ENCODE results near the gene ADORA1. TPM values are rescaled to one million over a fixed set of nuclear protein-coding genes. Genes with fewer than 3 reads are reported as not detected.

ADORA1 gene
- total and polyA plus RNA-seq, 2 donors = 0.28 to 0.64 TPM

GRCh38 chr1:203158960-203159665 is 31.6 kb downstream of the ADORA1 start:
- no peaks in the 10 kb centered on the region for H3K9me3 ChIP-seq (ENCODE audit: control insufficient read depth in 2 of 2, insufficient read depth in 1 of 2, low read length in 1 of 2)
- DNase-seq (ENCODE audit: low read depth in 6 of 9, low spot score in 9 of 9) = no peak
- H3K4me3 ChIP-seq (ENCODE audit: low read length in 2 of 2) = no peak overlapping the region
- H3K4me1 ChIP-seq (ENCODE audit: control insufficient read depth in 2 of 2, insufficient read depth in 2 of 2, low read length in 2 of 2) = no peaks in the 10 kb centered on the region
- peaks cover 0 to 20% of the 10 kb centered on the region in 2 donors for H3K27me3 ChIP-seq (ENCODE audit: control insufficient read depth in 2 of 2, insufficient read depth in 1 of 2, low read length in 1 of 2)
- H3K36me3 ChIP-seq (ENCODE audit: control insufficient read depth in 2 of 2, insufficient read depth in 2 of 2, low read length in 1 of 2) = no peaks in the 10 kb centered on the region
- WGBS = 93% methylated on average over 9 of the region's 9 CpGs
- H3K27ac ChIP-seq (ENCODE audit: low read depth in 1 of 2, low read length in 1 of 2) = no peak overlapping the region

DNA sequence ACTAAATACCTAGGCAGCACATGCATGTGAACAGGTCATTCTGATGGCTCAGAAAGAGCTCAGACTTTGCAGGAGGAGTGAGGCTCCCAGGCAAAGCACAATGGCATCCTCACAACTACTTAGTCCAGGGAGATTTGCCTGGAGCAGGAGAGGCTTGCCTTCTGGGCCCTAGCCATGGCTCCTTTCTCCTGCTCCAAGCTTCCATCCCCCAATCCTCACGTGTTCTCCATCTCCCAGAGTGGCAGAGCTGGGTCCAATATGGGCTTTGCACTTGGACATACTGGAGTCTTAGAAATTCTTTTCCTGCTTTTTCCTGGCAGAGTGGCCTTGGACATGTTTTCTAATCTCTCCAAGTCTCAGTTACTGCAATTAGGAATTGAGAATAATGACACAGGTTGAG is 32.3 kb downstream of the ADORA1 start:
- H3K4me3 ChIP-seq (ENCODE audit: low read length in 2 of 2) = no peak overlapping the region
- WGBS = 90% methylated on average over 1 of the region's 1 CpG
- H3K36me3 ChIP-seq (ENCODE audit: control insufficient read depth in 2 of 2, insufficient read depth in 2 of 2, low read length in 1 of 2) = no peaks in the 10 kb centered on the region

DNA sequence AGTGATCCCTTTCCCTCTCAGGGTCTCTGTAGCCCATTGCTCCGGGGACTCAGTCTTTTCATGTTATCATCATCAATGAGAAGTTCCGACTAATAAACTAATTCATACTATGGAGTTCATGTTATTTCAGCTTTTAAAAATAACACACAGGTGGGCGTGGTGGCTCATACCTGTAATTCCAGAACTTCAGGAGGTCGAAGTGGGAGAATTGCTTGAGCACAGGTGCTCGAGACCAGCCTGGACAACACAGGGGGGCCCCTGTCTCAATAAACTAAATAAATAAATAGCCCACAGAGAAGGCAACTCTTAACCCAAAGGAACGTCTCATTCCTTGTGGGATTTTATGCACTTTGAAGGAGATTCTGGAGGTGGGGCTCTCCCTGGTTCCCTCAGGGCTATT is 33.6 kb downstream of the ADORA1 start:
- H3K4me1 ChIP-seq (ENCODE audit: control insufficient read depth in 2 of 2, insufficient read depth in 2 of 2, low read length in 2 of 2) = no peaks in the 10 kb centered on the region
- no peak overlapping the region for H3K27ac ChIP-seq (ENCODE audit: low read depth in 1 of 2, low read length in 1 of 2)
- 90% methylated on average over 6 of the region's 6 CpGs for WGBS
- H3K9me3 ChIP-seq (ENCODE audit: control insufficient read depth in 2 of 2, insufficient read depth in 1 of 2, low read length in 1 of 2) = no peaks in the 10 kb centered on the region
- no peak overlapping the region for H3K4me3 ChIP-seq (ENCODE audit: low read length in 2 of 2)
- no peaks in the 10 kb centered on the region for H3K36me3 ChIP-seq (ENCODE audit: control insufficient read depth in 2 of 2, insufficient read depth in 2 of 2, low read length in 1 of 2)
- DNase-seq (ENCODE audit: low read depth in 6 of 9, low spot score in 9 of 9) = no peak
- peaks cover 0 to 13% of the 10 kb centered on the region in 2 donors for H3K27me3 ChIP-seq (ENCODE audit: control insufficient read depth in 2 of 2, insufficient read depth in 1 of 2, low read length in 1 of 2)

More for the DNA sequence above, 32.3 kb downstream of the ADORA1 start:
- H3K9me3 ChIP-seq (ENCODE audit: control insufficient read depth in 2 of 2, insufficient read depth in 1 of 2, low read length in 1 of 2) = no peaks in the 10 kb centered on the region
- no peak for DNase-seq (ENCODE audit: low read depth in 6 of 9, low spot score in 9 of 9)
- no peaks in the 10 kb centered on the region for H3K4me1 ChIP-seq (ENCODE audit: control insufficient read depth in 2 of 2, insufficient read depth in 2 of 2, low read length in 2 of 2)
- peaks cover 0 to 16% of the 10 kb centered on the region in 2 donors for H3K27me3 ChIP-seq (ENCODE audit: control insufficient read depth in 2 of 2, insufficient read depth in 1 of 2, low read length in 1 of 2)
- no peak overlapping the region for H3K27ac ChIP-seq (ENCODE audit: low read depth in 1 of 2, low read length in 1 of 2)

DNA sequence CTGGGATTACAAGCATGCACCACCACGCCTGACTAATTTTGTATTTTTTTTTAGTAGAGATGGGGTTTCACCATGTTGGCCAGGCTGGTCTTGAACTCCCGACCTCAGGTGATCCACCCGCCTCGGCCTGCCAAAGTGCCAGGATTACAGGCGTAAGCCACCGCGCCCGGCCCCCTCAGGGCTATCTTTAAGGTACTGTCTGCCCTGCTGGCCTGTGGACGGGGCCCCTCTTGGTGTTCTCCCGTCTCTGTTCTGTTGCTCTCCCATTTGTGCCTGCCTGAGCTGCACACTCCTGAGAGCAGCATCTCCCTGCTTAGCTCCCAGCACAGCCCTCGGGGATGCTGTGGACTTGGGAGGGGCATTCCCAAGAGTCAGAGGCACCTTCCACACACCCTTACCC is 34.2 kb downstream of the ADORA1 start:
- 94% methylated on average over 11 of the region's 11 CpGs for WGBS
- Histone ChIP-seq H3K4me1 (ENCODE audit: control insufficient read depth in 2 of 2, insufficient read depth in 2 of 2, low read length in 2 of 2) (no peaks in the 10 kb centered on the region), H3K36me3 (ENCODE audit: control insufficient read depth in 2 of 2, insufficient read depth in 2 of 2, low read length in 1 of 2) (no peaks in the 10 kb centered on the region), H3K9me3 (ENCODE audit: control insufficient read depth in 2 of 2, insufficient read depth in 1 of 2, low read length in 1 of 2) (no peaks in the 10 kb centered on the region), H3K4me3 (ENCODE audit: low read length in 2 of 2) (no peak overlapping the region), H3K27me3 (ENCODE audit: control insufficient read depth in 2 of 2, insufficient read depth in 1 of 2, low read length in 1 of 2) (peaks cover 0 to 13% of the 10 kb centered on the region in 2 donors), H3K27ac (ENCODE audit: low read depth in 1 of 2, low read length in 1 of 2) (no peak overlapping the region)
- no peak for DNase-seq (ENCODE audit: low read depth in 6 of 9, low spot score in 9 of 9)

DNA sequence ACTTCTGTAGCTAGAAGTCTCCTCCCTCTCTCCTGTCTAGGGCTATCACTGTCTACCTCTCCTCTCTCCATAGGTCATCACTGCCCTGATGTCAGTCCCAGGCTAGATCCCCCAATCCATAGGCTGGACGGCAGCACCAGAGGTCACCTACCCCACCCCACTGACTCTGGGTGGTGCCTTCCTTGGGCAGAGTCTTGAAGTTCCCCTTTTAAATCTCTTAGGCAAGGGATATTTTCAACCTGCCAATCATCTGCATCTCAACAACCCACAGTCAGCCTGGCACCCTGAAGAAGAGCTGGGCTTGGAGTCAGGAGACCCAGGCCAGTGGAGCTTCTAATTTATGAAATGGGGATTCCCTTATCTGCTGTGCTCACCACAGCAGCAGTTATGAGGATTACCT is 34.9 kb downstream of the ADORA1 start:
- WGBS = 40% methylated on average over 1 of the region's 1 CpG
- H3K9me3 ChIP-seq (ENCODE audit: control insufficient read depth in 2 of 2, insufficient read depth in 1 of 2, low read length in 1 of 2) = no peaks in the 10 kb centered on the region
- DNase-seq (ENCODE audit: low read depth in 6 of 9, low spot score in 9 of 9) = no peak
- no peaks in the 10 kb centered on the region for H3K36me3 ChIP-seq (ENCODE audit: control insufficient read depth in 2 of 2, insufficient read depth in 2 of 2, low read length in 1 of 2)
- peaks cover 0 to 13% of the 10 kb centered on the region in 2 donors for H3K27me3 ChIP-seq (ENCODE audit: control insufficient read depth in 2 of 2, insufficient read depth in 1 of 2, low read length in 1 of 2)
- peaks cover 0 to 2% of the 10 kb centered on the region in 2 donors for H3K4me1 ChIP-seq (ENCODE audit: control insufficient read depth in 2 of 2, insufficient read depth in 2 of 2, low read length in 2 of 2)
- no peak overlapping the region for H3K27ac ChIP-seq (ENCODE audit: low read depth in 1 of 2, low read length in 1 of 2)
- no peak overlapping the region for H3K4me3 ChIP-seq (ENCODE audit: low read length in 2 of 2)

DNA sequence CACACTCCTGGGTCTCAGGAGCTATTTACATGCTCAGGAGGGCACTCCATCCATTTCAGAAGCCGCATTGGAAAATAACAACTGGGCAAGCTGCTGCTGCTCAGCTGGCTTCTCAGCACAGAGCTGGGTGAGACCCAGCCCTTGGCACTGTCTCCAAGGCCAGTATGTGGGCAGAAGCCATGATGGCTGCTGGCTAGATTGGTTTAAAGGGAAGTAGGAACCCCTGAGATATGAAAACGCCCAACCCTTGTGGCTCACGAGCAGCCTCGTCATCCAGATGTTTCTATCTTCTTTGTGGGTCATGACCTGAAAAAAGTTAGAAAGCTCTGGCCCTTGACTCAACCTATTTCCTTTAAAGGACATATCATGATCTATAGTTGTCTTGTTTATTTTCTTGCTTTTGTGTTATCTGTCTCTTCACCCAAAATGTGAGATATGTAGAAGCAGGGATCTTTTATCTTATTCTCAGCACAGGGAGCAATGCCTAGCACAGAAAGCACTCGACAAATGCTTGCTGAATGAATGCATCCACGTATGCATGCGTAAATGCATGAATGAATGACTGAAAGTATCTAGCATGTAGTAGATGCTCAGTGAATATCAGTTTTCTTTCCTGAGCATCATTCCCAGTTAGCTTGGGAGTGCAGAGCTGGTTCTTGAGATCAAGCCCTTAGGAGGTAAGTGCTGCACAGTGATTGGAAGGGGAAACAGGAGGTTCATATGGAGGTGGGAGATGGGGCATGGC is 36.5 kb downstream of the ADORA1 start:
- Histone ChIP-seq H3K36me3 (ENCODE audit: control insufficient read depth in 2 of 2, insufficient read depth in 2 of 2, low read length in 1 of 2) (no peaks in the 10 kb centered on the region), H3K4me1 (ENCODE audit: control insufficient read depth in 2 of 2, insufficient read depth in 2 of 2, low read length in 2 of 2) (peaks cover 0 to 2% of the 10 kb centered on the region in 2 donors), H3K27me3 (ENCODE audit: control insufficient read depth in 2 of 2, insufficient read depth in 1 of 2, low read length in 1 of 2) (peaks cover 0 to 9% of the 10 kb centered on the region in 2 donors), H3K9me3 (ENCODE audit: control insufficient read depth in 2 of 2, insufficient read depth in 1 of 2, low read length in 1 of 2) (no peaks in the 10 kb centered on the region), H3K27ac (ENCODE audit: low read depth in 1 of 2, low read length in 1 of 2) (no peak overlapping the region), H3K4me3 (ENCODE audit: low read length in 2 of 2) (no peak overlapping the region)
- no peak for DNase-seq (ENCODE audit: low read depth in 6 of 9, low spot score in 9 of 9)
- WGBS = 74% methylated on average over 7 of the region's 7 CpGs

DNA sequence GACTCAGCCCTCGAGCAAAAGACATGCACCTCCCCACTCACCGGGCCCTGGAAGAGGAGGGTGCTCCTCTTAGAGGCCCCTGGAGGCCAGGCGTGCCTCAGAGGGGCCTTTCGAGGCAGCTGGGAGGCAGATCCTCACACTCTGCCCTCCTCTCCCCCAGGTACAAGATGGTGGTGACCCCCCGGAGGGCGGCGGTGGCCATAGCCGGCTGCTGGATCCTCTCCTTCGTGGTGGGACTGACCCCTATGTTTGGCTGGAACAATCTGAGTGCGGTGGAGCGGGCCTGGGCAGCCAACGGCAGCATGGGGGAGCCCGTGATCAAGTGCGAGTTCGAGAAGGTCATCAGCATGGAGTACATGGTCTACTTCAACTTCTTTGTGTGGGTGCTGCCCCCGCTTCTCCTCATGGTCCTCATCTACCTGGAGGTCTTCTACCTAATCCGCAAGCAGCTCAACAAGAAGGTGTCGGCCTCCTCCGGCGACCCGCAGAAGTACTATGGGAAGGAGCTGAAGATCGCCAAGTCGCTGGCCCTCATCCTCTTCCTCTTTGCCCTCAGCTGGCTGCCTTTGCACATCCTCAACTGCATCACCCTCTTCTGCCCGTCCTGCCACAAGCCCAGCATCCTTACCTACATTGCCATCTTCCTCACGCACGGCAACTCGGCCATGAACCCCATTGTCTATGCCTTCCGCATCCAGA is 37.7 kb downstream of the ADORA1 start:
- Histone ChIP-seq H3K27ac (ENCODE audit: low read depth in 1 of 2, low read length in 1 of 2) (no peak overlapping the region), H3K36me3 (ENCODE audit: control insufficient read depth in 2 of 2, insufficient read depth in 2 of 2, low read length in 1 of 2) (no peaks in the 10 kb centered on the region), H3K9me3 (ENCODE audit: control insufficient read depth in 2 of 2, insufficient read depth in 1 of 2, low read length in 1 of 2) (no peaks in the 10 kb centered on the region), H3K4me1 (ENCODE audit: control insufficient read depth in 2 of 2, insufficient read depth in 2 of 2, low read length in 2 of 2) (peaks cover 0 to 2% of the 10 kb centered on the region in 2 donors), H3K27me3 (ENCODE audit: control insufficient read depth in 2 of 2, insufficient read depth in 1 of 2, low read length in 1 of 2) (peaks cover 0 to 7% of the 10 kb centered on the region in 2 donors), H3K4me3 (ENCODE audit: low read length in 2 of 2) (no peak overlapping the region)
- 95% methylated on average over 28 of the region's 28 CpGs for WGBS
- no peak for DNase-seq (ENCODE audit: low read depth in 6 of 9, low spot score in 9 of 9)

DNA sequence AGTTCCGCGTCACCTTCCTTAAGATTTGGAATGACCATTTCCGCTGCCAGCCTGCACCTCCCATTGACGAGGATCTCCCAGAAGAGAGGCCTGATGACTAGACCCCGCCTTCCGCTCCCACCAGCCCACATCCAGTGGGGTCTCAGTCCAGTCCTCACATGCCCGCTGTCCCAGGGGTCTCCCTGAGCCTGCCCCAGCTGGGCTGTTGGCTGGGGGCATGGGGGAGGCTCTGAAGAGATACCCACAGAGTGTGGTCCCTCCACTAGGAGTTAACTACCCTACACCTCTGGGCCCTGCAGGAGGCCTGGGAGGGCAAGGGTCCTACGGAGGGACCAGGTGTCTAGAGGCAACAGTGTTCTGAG is 38.3 kb downstream of the ADORA1 start:
- 98% methylated on average over 8 of the region's 8 CpGs for WGBS
- Histone ChIP-seq H3K36me3 (ENCODE audit: control insufficient read depth in 2 of 2, insufficient read depth in 2 of 2, low read length in 1 of 2) (no peaks in the 10 kb centered on the region), H3K27ac (ENCODE audit: low read depth in 1 of 2, low read length in 1 of 2) (no peak overlapping the region), H3K4me1 (ENCODE audit: control insufficient read depth in 2 of 2, insufficient read depth in 2 of 2, low read length in 2 of 2) (peaks cover 0 to 2% of the 10 kb centered on the region in 2 donors), H3K4me3 (ENCODE audit: low read length in 2 of 2) (no peak overlapping the region), H3K9me3 (ENCODE audit: control insufficient read depth in 2 of 2, insufficient read depth in 1 of 2, low read length in 1 of 2) (no peaks in the 10 kb centered on the region), H3K27me3 (ENCODE audit: control insufficient read depth in 2 of 2, insufficient read depth in 1 of 2, low read length in 1 of 2) (peaks cover 0 to 7% of the 10 kb centered on the region in 2 donors)
- DNase-seq (ENCODE audit: low read depth in 6 of 9, low spot score in 9 of 9) = no peak

Data from thymus (tissue), 11 donors.